ENCODE data around the gene KRT72.

- TF ChIP-seq, protein P1, sequence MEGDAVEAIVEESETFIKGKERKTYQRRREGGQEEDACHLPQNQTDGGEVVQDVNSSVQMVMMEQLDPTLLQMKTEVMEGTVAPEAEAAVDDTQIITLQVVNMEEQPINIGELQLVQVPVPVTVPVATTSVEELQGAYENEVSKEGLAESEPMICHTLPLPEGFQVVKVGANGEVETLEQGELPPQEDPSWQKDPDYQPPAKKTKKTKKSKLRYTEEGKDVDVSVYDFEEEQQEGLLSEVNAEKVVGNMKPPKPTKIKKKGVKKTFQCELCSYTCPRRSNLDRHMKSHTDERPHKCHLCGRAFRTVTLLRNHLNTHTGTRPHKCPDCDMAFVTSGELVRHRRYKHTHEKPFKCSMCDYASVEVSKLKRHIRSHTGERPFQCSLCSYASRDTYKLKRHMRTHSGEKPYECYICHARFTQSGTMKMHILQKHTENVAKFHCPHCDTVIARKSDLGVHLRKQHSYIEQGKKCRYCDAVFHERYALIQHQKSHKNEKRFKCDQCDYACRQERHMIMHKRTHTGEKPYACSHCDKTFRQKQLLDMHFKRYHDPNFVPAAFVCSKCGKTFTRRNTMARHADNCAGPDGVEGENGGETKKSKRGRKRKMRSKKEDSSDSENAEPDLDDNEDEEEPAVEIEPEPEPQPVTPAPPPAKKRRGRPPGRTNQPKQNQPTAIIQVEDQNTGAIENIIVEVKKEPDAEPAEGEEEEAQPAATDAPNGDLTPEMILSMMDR (IDR thresholded peaks at IDR 0.05; ENCODE audit: poor library complexity): no peak
- no peak for TF ChIP-seq EZH2 (IDR thresholded peaks at IDR 0.05; ENCODE audit: borderline replicate concordance)
Measured at GRCh38 chr12:52577316-52577715, 23.9 kb downstream of the KRT72 start.

Data from hepatocyte (in vitro differentiated cells).